GM23338 (cell line): Measurements from ENCODE around the gene B3GALT2. TPM values are rescaled to one million over a fixed set of nuclear protein-coding genes. Genes with fewer than 3 reads are reported as not detected.

Experiments
- ATAC-seq: fragments of 200-7000 bp; cut with Tn5 transposase; 3 replicates; pipeline ENCODE4 v1.9.1; 2020
- DNase-seq: peaks from one replicate; pipeline ENCODE4 v3.0.0-alpha.2; 2015; ENCODE audit warnings: low spot score
- H2AFZ ChIP-seq: fragments of 200-600 bp; sonication (generic); 2 replicates; pipeline ENCODE4 v1.8.0; 2016; ENCODE audit warnings: antibody characterized with exemption, mild to moderate bottlenecking, moderate library complexity
- H3F3A ChIP-seq: fragments of 200-600 bp; sonication (generic); replicated peaks from 2 replicates; pipeline ENCODE4 v1.8.0; 2017; ENCODE audit warnings: antibody characterized with exemption, mixed run types, low read depth
- H3K27ac ChIP-seq: fragments of 200-600 bp; sonication (generic); 2 replicates; pipeline ENCODE4 v1.6.1; 2016; ENCODE audit warnings: low read depth
- H3K27me3 ChIP-seq: fragments of 200-600 bp; sonication (generic); 2 replicates; pipeline ENCODE4 v1.8.0; 2016; ENCODE audit warnings: mild to moderate bottlenecking, mixed run types, moderate library complexity; ENCODE audit not compliant: insufficient read depth
- H3K36me3 ChIP-seq: fragments of 200-600 bp; sonication (generic); 2 replicates; pipeline ENCODE4 v1.8.0; 2016; ENCODE audit warnings: mild to moderate bottlenecking; ENCODE audit not compliant: insufficient read depth
- H3K4me1 ChIP-seq: fragments of 200-600 bp; sonication (generic); 2 replicates; pipeline ENCODE4 v1.8.0; 2016; ENCODE audit warnings: mild to moderate bottlenecking, moderate library complexity; ENCODE audit not compliant: insufficient read depth
- H3K4me2 ChIP-seq: fragments of 200-600 bp; sonication (generic); 2 replicates; pipeline ENCODE4 v1.7.1; 2017; ENCODE audit warnings: mixed run types
- H3K4me3 ChIP-seq: fragments of 200-600 bp; sonication (generic); 2 replicates; pipeline ENCODE4 v1.6.1; 2016; ENCODE audit warnings: mixed run types
- H3K79me2 ChIP-seq: fragments of 200-600 bp; sonication (generic); replicated peaks from 2 replicates; pipeline ENCODE4 v1.8.0; 2017; ENCODE audit warnings: mild to moderate bottlenecking; ENCODE audit not compliant: insufficient read depth
- H3K9me2 ChIP-seq: fragments of 200-600 bp; sonication (generic); 2 replicates; pipeline ENCODE4 v1.8.0; 2017; ENCODE audit not compliant: insufficient read depth
- H4K20me1 ChIP-seq: fragments of 200-600 bp; sonication (generic); replicated peaks from 2 replicates; pipeline ENCODE4 v1.8.0; 2017; ENCODE audit warnings: mild to moderate bottlenecking; ENCODE audit not compliant: insufficient read depth
- H3K27ac Mint-ChIP-seq: 2 replicates; pipeline ENCODE4 v1.8.0; 2020; ENCODE audit warnings: inconsistent platforms, mild to moderate bottlenecking, moderate library complexity, mixed read lengths
- H3K27me3 Mint-ChIP-seq: 3 replicates; pipeline ENCODE4 v1.8.0; 2022; ENCODE audit warnings: low read depth, mild to moderate bottlenecking, moderate library complexity, mixed read lengths, inconsistent platforms; ENCODE audit not compliant: insufficient read depth, poor library complexity
- H3K36me3 Mint-ChIP-seq: 3 replicates; pipeline ENCODE4 v1.8.0; 2021; ENCODE audit warnings: low read depth, mild to moderate bottlenecking, inconsistent platforms, moderate library complexity, mixed read lengths
- H3K4me1 Mint-ChIP-seq: 3 replicates; pipeline ENCODE4 v1.8.0; 2020; ENCODE audit warnings: mild to moderate bottlenecking, inconsistent platforms, mixed read lengths
- H3K4me3 Mint-ChIP-seq: 3 replicates; pipeline ENCODE4 v1.8.0; 2021; ENCODE audit warnings: moderate library complexity, mild to moderate bottlenecking, inconsistent platforms, mixed read lengths
- H3K9me3 Mint-ChIP-seq: 3 replicates; pipeline ENCODE4 v1.8.0; 2020; ENCODE audit warnings: moderate library complexity, mild to moderate bottlenecking, inconsistent platforms, mixed read lengths
- EZH2 ChIP-seq: fragments of 200-600 bp; sonication (generic); IDR thresholded peaks from one replicate; pipeline ENCODE4 v1.8.0; 2017; ENCODE audit warnings: antibody characterized with exemption, mild to moderate bottlenecking, low read depth; ENCODE audit not compliant: unreplicated experiment
- EZH2phosphoT487 ChIP-seq: fragments of 200-600 bp; sonication (generic); IDR thresholded peaks from one replicate; pipeline ENCODE4 v1.8.1; 2018; ENCODE audit warnings: antibody characterized with exemption; ENCODE audit not compliant: unreplicated experiment
- JUNB ChIP-seq: IDR thresholded peaks from one replicate; pipeline ENCODE4 v1.6.1; 2016; ENCODE audit warnings: antibody characterized with exemption; ENCODE audit not compliant: unreplicated experiment
- NANOG ChIP-seq: IDR thresholded peaks from 2 replicates; pipeline ENCODE4 v1.6.1; 2016; ENCODE audit warnings: antibody characterized with exemption, borderline replicate concordance
- POLR2AphosphoS5 ChIP-seq: IDR thresholded peaks from 2 replicates; pipeline ENCODE4 v1.6.1; 2016; ENCODE audit warnings: antibody characterized with exemption, low read depth
- ZNF114 ChIP-seq: fragments of 250-450 bp; sonication (Bioruptor Pico); IDR thresholded peaks from 2 replicates; pipeline ENCODE4 v1.5.0; 2020; ENCODE audit warnings: mild to moderate bottlenecking, moderate library complexity
- ZNF331 ChIP-seq: fragments of 250-450 bp; sonication (Bioruptor Pico); IDR thresholded peaks from 2 replicates; pipeline ENCODE4 v1.5.0; 2020; ENCODE audit warnings: low read depth, mild to moderate bottlenecking, moderate library complexity
- polyA plus RNA-seq: library from polyadenylated mRNA; unstranded; fragments of >200 nt; fragmentation: Nextera tagmentation; extraction: Ambion mirVana; gene quantifications from 2 replicates; pipeline ENCODE4 v1.2.1, GENCODE V29; 2016
- total RNA-seq: library from RNA; depleted of rRNA; stranded (reverse); fragments of >200 nt; shearing (Covaris generic); gene quantifications from 2 replicates; pipeline ENCODE4 v1.2.3, GENCODE V29; 2014
- TF ChIP-seq, protein P1 (sequence below): fragments of 250-450 bp; sonication (Bioruptor Pico); IDR thresholded peaks from 2 replicates; pipeline ENCODE4 v1.5.0; 2020; ENCODE audit warnings: mild to moderate bottlenecking, moderate library complexity
- TF ChIP-seq, protein P2 (sequence below): IDR thresholded peaks from 2 replicates; pipeline ENCODE4 v1.6.1; 2016; ENCODE audit warnings: antibody characterized with exemption
- TF ChIP-seq, protein P3 (sequence below): IDR thresholded peaks from one replicate; pipeline ENCODE4 v1.6.1; 2018; ENCODE audit warnings: antibody characterized with exemption; ENCODE audit not compliant: unreplicated experiment

The B3GALT2 gene
- total and polyA plus RNA-seq, 2 experiments from 2014 or later, result 1.2 TPM; not detected in 1

DNA sequence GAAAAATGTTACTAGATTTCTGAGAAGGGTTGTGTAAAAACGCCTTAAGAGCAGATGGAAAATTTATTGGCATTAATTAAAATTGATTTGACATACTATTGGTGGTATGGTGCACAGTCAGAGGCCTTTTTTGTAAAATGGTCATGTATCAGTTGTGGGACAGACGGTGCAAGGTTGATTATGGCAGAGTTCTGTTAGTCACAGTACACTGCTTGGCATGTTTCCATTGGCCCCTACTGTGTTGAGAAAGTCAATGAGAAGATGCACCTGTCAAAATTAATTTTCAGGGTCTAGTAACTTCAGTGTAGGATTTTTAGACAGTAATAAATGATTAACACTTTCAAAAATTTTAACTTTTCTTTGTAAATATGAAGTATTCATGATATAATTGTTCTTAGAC lies 4.4 kb downstream of the B3GALT2 start:
- H3K36me3 Mint-ChIP-seq, result no peaks in the 10 kb centered on the region; the same call in 2 of the 3 replicates
- no peak overlapping the region; the same call in 1 of the 2 replicates for H3K27ac ChIP-seq
- no peak overlapping the region for H3K4me3 ChIP-seq
- ATAC-seq (no peak), DNase-seq (no peak)
- H3K4me3 Mint-ChIP-seq, result no peak overlapping the region
- peaks cover 57% of the 10 kb centered on the region for H3K79me2 ChIP-seq
- H3F3A ChIP-seq, result no peaks in the 10 kb centered on the region
- H3K27ac Mint-ChIP-seq, result no peak overlapping the region
- no peaks in the 10 kb centered on the region for H3K27me3 ChIP-seq
- H3K4me2 ChIP-seq, result no peak overlapping the region
- peaks cover 17% of the 10 kb centered on the region; the same call in 1 of the 2 replicates for H4K20me1 ChIP-seq
- no peaks in the 10 kb centered on the region for H3K9me3 Mint-ChIP-seq
- H2AFZ ChIP-seq, result no peak overlapping the region
- H3K4me1 Mint-ChIP-seq, result peaks cover 21% of the 10 kb centered on the region; the same call in 2 of the 3 replicates
- H3K9me2 ChIP-seq, result no peaks in the 10 kb centered on the region
- H3K4me1 ChIP-seq, result 0 out of 2 replicates have a peak, but pooled peaks cover 7% of the 10 kb centered on the region
- TF ChIP-seq, protein P1, sequence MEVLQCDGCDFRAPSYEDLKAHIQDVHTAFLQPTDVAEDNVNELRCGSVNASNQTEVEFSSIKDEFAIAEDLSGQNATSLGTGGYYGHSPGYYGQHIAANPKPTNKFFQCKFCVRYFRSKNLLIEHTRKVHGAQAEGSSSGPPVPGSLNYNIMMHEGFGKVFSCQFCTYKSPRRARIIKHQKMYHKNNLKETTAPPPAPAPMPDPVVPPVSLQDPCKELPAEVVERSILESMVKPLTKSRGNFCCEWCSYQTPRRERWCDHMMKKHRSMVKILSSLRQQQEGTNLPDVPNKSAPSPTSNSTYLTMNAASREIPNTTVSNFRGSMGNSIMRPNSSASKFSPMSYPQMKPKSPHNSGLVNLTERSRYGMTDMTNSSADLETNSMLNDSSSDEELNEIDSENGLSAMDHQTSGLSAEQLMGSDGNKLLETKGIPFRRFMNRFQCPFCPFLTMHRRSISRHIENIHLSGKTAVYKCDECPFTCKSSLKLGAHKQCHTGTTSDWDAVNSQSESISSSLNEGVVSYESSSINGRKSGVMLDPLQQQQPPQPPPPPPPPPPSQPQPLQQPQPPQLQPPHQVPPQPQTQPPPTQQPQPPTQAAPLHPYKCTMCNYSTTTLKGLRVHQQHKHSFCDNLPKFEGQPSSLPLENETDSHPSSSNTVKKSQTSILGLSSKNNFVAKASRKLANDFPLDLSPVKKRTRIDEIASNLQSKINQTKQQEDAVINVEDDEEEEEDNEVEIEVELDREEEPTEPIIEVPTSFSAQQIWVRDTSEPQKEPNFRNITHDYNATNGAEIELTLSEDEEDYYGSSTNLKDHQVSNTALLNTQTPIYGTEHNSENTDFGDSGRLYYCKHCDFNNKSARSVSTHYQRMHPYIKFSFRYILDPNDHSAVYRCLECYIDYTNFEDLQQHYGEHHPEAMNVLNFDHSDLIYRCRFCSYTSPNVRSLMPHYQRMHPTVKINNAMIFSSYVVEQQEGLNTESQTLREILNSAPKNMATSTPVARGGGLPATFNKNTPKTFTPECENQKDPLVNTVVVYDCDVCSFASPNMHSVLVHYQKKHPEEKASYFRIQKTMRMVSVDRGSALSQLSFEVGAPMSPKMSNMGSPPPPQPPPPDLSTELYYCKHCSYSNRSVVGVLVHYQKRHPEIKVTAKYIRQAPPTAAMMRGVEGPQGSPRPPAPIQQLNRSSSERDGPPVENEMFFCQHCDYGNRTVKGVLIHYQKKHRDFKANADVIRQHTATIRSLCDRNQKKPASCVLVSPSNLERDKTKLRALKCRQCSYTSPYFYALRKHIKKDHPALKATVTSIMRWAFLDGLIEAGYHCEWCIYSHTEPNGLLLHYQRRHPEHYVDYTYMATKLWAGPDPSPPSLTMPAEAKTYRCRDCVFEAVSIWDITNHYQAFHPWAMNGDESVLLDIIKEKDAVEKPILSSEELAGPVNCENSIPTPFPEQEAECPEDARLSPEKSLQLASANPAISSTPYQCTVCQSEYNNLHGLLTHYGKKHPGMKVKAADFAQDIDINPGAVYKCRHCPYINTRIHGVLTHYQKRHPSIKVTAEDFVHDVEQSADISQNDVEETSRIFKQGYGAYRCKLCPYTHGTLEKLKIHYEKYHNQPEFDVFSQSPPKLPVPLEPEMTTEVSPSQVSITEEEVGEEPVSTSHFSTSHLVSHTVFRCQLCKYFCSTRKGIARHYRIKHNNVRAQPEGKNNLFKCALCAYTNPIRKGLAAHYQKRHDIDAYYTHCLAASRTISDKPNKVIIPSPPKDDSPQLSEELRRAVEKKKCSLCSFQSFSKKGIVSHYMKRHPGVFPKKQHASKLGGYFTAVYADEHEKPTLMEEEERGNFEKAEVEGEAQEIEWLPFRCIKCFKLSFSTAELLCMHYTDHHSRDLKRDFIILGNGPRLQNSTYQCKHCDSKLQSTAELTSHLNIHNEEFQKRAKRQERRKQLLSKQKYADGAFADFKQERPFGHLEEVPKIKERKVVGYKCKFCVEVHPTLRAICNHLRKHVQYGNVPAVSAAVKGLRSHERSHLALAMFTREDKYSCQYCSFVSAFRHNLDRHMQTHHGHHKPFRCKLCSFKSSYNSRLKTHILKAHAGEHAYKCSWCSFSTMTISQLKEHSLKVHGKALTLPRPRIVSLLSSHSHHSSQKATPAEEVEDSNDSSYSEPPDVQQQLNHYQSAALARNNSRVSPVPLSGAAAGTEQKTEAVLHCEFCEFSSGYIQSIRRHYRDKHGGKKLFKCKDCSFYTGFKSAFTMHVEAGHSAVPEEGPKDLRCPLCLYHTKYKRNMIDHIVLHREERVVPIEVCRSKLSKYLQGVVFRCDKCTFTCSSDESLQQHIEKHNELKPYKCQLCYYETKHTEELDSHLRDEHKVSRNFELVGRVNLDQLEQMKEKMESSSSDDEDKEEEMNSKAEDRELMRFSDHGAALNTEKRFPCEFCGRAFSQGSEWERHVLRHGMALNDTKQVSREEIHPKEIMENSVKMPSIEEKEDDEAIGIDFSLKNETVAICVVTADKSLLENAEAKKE (CRISPR knock-in tag), result no peak
- TF ChIP-seq EZH2phosphoT487 (no peak), JUNB (no peak)
- TF ChIP-seq, protein P2, sequence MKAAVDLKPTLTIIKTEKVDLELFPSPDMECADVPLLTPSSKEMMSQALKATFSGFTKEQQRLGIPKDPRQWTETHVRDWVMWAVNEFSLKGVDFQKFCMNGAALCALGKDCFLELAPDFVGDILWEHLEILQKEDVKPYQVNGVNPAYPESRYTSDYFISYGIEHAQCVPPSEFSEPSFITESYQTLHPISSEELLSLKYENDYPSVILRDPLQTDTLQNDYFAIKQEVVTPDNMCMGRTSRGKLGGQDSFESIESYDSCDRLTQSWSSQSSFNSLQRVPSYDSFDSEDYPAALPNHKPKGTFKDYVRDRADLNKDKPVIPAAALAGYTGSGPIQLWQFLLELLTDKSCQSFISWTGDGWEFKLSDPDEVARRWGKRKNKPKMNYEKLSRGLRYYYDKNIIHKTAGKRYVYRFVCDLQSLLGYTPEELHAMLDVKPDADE, result no peak
- H3K36me3 ChIP-seq, result no peaks in the 10 kb centered on the region
- no peaks in the 10 kb centered on the region for H3K27me3 Mint-ChIP-seq

DNA sequence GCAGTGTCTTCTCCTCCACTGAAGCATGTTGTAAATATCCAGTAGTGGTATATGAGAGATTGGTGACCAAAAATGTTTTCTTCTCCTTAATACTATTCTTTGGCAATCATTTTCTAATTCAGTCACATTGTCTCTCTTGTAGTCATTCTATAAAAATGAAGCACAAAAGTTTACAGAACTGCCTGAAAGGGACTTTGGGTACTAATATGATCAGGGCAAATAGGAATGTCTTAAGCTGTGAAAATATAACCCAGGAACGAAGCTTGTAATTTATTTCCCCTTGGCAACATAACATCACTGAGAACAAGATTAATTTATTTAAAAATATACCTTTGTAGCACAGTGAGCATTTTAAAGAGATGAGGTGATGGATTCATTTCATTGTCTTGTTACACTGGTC lies 4.9 kb downstream of the B3GALT2 start:
- DNase-seq (no peak), ATAC-seq (no peak)
- Histone ChIP-seq H3K4me1 (0 out of 2 replicates have a peak, but pooled peaks cover 7% of the 10 kb centered on the region), H4K20me1 (peaks cover 17% of the 10 kb centered on the region; the same call in 1 of the 2 replicates), H3K9me2 (no peaks in the 10 kb centered on the region), H3K79me2 (peaks cover 57% of the 10 kb centered on the region), H2AFZ (no peak overlapping the region), H3K4me3 (no peak overlapping the region), H3F3A (no peaks in the 10 kb centered on the region), H3K27ac (no peak overlapping the region; the same call in 1 of the 2 replicates), H3K27me3 (no peaks in the 10 kb centered on the region), H3K36me3 (no peaks in the 10 kb centered on the region), H3K4me2 (no peak overlapping the region)
- H3K9me3 Mint-ChIP-seq, result no peaks in the 10 kb centered on the region
- peaks cover 17% of the 10 kb centered on the region; the same call in 2 of the 3 replicates for H3K4me1 Mint-ChIP-seq
- no peaks in the 10 kb centered on the region; the same call in 1 of the 3 replicates for H3K36me3 Mint-ChIP-seq
- H3K27me3 Mint-ChIP-seq, result no peaks in the 10 kb centered on the region
- H3K27ac Mint-ChIP-seq, result no peak overlapping the region
- H3K4me3 Mint-ChIP-seq, result no peak overlapping the region
- TF ChIP-seq JUNB, result no peak
- no peak for TF ChIP-seq EZH2
- TF ChIP-seq ZNF114 (CRISPR knock-in tag), result no peak
- no peak for TF ChIP-seq NANOG
- TF ChIP-seq, protein P3, sequence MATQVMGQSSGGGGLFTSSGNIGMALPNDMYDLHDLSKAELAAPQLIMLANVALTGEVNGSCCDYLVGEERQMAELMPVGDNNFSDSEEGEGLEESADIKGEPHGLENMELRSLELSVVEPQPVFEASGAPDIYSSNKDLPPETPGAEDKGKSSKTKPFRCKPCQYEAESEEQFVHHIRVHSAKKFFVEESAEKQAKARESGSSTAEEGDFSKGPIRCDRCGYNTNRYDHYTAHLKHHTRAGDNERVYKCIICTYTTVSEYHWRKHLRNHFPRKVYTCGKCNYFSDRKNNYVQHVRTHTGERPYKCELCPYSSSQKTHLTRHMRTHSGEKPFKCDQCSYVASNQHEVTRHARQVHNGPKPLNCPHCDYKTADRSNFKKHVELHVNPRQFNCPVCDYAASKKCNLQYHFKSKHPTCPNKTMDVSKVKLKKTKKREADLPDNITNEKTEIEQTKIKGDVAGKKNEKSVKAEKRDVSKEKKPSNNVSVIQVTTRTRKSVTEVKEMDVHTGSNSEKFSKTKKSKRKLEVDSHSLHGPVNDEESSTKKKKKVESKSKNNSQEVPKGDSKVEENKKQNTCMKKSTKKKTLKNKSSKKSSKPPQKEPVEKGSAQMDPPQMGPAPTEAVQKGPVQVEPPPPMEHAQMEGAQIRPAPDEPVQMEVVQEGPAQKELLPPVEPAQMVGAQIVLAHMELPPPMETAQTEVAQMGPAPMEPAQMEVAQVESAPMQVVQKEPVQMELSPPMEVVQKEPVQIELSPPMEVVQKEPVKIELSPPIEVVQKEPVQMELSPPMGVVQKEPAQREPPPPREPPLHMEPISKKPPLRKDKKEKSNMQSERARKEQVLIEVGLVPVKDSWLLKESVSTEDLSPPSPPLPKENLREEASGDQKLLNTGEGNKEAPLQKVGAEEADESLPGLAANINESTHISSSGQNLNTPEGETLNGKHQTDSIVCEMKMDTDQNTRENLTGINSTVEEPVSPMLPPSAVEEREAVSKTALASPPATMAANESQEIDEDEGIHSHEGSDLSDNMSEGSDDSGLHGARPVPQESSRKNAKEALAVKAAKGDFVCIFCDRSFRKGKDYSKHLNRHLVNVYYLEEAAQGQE, result no peak
- TF ChIP-seq ZNF331 (CRISPR knock-in tag), result no peak
- TF ChIP-seq POLR2AphosphoS5, result no peak
- TF ChIP-seq EZH2phosphoT487, result no peak
